Ecto neural progenitor cell (in vitro differentiated cells): ENCODE results near the gene FNDC1.

Source experiments
- DNase-seq: peaks from one replicate; pipeline ENCODE4 v3.0.0-alpha.2; 2018; ENCODE audit warnings: low spot score

Gene FNDC1

DNA sequence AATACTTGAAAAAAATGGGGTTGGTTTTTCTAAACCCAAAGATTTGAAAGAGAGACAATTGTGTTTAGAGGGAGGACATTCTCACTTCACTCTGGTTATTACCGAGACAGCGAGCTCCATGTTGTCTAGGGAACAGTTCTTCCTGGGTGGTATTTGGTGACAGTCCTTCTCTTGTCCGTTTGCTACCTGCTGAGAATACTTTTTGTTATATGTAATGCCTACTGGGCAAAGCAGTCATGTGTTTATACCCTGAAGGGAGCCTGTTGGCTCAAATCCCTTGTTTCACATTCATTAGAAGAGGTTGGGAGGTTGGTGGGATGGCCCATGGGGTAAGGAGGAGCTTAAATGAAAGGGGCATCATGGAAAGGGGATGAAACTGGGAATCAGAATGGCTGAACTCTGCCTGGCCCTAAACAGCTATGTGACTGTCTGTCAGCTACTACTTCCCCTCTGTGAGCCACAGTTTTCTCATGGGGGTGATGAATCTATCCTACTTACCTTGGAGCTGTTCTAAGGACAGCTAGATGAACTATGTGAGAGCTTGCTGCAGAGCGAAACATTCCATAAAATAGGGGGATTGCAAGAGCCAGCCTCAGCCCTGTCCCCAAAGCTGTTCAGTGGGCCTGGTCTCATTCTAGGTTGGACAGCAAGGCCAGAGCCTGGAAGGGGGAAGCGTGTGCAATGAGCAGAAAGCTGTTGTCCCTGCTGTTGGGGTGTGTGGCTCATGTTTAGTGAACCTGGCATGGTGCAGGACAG is 43.5 kb downstream of the FNDC1 start:
- DNase-seq = no peak

GRCh38 chr6:159213405-159213804 is 44.2 kb downstream of the FNDC1 start:
- DNase-seq = no peak

DNA sequence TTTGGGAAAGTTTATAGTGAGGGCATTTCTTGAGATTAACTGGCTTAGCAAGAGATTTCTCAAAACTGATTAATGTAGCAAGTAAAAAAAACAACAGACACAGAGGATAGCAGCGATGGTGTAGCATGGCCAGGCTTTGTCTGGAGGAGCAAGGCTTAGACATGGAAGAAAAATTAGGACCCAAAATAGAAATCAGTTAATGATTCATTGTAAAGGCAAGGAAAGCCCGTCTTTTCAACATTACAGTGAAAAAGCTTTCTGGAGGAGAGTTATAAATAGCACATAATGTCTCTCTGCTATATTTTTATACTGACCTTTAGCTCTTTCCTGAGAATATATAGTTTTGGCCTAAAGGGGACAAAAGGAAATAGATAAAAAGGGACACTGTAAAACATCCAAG is 45.1 kb downstream of the FNDC1 start:
- DNase-seq = no peak

- DNase-seq = peak; percentile 78
Measured at GRCh38 chr6:159217595-159218275, 48.5 kb downstream of the FNDC1 start.

DNA sequence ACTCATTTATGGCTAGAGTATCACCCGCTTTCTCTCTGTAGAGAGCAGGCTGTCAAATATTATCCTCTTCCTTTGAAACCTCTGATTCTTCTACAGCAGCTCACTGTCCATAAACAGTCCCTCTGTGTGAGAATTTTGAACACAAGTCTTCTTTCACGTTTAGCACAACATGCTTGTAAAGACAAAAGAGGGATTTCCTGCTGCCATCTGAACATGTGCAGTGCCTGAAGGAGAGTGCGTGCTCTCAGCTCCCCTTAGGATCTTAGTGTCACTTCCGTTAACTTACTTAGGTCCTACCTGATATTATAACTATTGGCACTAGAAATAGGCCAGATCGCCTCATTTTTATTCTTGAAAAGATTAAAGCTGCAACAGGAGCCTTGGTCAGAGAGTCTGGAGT is 50.9 kb downstream of the FNDC1 start:
- DNase-seq = no peak

- no peak for DNase-seq
Measured at GRCh38 chr6:159221486-159222170, 52.4 kb downstream of the FNDC1 start.

DNA sequence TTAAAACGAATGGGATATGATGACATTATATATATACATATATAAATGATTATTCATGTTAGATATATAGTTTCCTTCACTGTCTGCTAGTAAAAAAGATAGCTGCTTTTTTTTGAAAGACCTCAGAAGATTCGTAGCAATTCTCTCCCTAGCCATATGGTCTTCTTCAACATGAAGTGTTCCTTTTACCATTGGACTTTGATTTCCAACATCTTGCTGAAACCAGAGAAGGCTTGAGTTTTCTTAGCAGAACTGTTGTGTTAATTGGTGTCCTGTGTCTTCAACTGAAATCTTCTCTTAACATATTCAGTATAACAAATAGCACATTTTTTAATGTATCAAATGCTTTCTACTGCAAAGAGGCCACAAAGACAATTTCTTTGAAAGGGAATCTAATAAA is 55.3 kb downstream of the FNDC1 start:
- no peak for DNase-seq

DNA sequence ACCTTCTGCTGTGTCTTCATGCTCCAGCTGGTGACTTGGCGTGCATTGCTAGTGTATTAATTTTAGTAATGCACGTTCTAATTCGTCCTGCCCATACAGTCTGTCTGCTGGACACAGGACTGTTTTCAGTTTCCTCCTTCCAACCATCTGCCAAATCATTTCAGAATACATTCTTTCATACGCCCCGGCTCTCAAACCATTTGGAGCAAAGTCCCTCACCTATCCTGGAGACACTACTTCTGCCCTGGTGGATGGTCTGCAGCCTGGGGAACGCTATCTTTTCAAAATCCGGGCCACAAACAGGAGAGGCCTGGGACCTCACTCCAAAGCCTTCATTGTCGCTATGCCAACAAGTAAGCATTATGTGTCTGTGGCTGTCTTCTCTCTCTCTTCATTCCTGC is 60.5 kb downstream of the FNDC1 start:
- DNase-seq = no peak

- no peak for DNase-seq
Measured at GRCh38 chr6:159232106-159232645, 63.0 kb downstream of the FNDC1 start.

DNA sequence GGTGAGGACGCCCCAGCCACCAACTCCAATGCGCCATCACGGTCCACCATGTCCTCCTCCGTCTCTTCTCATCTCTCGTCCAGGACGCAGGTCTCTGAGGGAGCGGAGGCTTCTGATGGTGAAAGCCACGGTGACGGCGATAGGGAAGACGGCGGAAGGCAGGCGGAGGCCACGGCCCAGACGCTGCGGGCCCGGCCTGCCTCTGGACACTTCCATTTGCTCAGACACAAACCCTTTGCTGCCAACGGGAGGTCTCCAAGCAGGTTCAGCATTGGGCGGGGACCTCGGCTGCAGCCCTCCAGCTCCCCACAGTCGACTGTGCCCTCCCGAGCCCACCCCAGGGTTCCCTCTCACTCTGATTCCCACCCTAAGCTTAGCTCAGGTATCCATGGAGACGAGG is 63.6 kb downstream of the FNDC1 start:
- DNase-seq = no peak

DNA sequence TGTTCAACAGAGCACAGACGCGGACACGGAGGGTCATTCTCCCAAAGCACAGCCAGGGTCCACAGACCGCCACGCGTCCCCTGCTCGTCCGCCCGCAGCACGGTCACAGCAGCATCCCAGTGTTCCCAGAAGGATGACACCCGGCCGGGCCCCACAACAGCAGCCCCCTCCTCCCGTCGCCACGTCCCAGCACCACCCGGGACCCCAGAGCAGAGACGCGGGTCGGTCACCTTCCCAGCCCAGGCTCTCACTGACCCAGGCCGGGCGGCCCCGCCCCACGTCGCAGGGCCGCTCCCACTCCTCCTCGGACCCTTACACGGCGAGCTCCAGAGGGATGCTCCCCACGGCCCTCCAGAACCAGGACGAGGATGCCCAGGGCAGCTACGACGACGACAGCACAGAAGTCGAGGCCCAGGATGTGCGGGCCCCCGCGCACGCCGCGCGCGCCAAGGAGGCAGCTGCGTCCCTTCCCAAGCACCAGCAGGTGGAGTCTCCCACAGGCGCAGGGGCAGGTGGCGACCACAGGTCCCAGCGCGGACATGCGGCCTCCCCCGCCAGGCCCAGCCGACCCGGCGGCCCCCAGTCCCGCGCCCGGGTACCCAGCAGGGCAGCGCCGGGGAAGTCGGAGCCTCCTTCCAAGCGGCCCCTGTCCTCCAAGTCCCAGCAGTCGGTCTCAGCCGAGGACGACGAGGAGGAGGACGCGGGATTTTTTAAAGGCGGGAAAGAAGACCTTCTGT is 64.3 kb downstream of the FNDC1 start:
- DNase-seq = peak; percentile 69

- no peak for DNase-seq
Measured at GRCh38 chr6:159234102-159234553, 64.9 kb downstream of the FNDC1 start.

DNA sequence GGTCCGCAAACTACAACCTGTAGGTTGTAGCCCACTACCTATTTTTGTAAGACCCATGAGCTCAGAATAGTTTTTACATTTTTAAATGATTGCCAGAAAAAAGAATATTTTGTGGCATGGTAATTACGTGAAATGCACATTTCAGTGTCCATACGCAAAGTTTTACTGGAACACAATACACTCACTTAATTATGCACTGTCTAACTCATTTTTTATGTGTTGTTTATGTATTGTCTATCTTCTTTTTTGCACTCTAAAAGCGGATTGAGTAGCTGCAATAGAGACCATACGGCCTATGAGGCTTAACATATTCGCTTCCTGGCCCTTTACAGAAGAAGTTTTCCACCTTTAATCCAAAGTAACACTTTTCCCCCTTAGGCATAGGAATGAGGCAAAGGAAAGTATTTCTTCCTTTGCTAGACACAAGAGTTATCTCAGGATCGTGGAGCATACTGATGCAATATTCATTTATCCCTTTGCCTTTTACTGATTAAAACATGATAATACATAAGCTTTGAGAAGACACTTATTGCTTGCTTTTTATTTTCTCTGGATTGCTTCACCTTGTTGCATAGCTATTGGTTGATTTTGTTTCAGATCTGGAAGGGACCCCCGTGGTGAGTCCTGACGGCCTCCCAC is 69.8 kb downstream of the FNDC1 start:
- DNase-seq = no peak

- DNase-seq = no peak
Measured at GRCh38 chr6:159249128-159249527, 79.9 kb downstream of the FNDC1 start.

DNA sequence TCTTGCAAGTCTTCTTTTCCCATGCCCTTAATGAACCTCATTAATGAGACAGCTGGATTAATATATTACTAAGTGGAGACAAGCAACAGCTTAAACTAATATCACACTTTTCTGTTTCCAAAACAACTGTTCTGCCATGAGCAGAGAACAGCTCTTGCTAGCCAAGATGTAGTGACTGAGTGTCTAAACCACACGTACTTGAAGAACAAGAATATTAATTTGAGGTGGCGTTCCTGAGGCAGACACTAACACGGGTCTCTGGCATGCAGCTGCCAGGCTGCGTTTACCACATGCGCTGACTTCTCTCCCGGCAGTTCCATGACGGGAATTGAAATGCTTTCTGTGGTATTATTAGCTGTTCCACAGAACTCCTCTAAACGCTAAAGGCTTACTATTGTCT is 80.6 kb downstream of the FNDC1 start:
- DNase-seq = no peak

DNA sequence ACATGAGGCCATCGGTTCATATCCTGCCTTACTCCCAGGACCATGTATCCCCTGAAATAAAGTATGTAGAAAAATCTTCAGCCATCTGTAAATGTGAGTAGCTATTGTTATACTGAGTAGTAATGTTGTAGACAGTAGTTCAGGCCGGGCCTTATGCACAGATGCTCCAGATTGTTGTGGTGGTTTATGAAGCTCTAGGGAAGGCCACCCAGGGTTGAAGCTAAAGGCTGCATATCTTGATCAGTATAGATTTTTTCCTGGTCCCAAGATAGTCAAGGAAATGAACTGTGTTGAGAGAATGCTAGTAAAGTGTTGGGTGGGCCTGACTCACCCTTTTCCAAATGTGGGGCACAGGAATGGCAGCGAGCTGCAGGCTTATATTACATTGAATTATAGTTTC is 81.4 kb downstream of the FNDC1 start:
- DNase-seq = no peak

GRCh38 chr6:159252955-159253508 is 83.8 kb downstream of the FNDC1 start:
- DNase-seq = peak; percentile 51

DNA sequence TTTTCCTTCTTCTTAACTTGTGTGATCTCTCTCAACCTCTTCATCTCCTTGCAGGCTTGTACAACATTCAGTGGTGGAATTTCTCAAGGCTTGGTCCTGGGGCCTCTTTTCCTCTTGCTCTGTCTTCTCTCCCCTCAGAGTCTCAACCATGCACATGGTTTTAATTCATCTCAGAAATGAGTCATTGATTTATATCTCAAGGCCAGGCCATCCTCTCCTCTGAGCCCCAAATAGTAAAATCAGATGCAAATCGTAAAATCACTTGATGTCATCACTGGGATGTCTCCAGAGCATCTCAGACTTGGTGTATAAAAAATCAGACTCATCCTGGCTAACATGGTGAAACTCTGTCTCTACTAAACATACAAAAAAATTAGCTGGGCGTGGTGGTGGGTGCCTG is 85.0 kb downstream of the FNDC1 start:
- no peak for DNase-seq

DNA sequence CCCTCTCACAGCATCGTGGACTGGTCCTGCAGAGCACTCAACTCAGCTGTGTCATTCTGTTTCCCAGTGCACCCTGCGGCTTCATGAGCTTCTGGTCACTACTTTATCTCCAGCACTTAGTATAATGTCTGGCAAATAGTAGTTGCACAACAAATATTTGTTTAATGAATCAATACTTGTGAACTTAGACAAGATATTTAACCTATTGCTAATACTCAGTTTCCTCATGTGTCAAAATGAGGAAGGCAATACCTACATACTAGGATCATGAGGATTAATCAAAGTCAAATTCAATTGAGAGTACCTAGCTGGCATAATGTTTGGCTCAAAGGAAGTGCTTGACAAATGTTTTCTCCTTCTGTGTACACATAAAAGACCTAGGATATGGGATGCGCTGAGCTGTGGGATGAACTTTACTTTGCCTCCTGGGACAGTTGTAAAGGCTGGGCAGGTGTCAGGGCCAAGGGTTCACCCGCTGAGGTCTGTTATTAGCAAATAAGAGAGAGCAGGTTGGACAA is 86.3 kb downstream of the FNDC1 start:
- no peak for DNase-seq

DNA sequence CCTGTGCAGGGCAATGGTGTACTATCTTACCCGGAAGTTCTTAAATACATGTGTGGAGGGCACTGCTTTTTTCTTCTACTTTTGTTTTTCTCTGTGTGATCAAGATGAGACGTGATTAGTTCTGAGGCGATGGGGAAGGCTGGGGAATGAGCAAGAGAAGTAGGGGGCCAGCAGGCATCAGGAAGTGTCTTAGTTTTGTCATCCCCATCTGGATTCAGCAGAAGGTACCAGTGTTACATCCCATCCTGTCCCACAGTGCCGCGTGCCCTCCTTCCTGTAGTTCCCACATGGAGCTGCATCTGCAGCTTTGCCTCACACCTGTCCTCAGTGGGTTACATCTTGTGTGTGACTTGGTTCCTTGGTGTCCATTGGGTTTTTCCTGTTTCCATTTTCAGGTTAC is 86.9 kb downstream of the FNDC1 start:
- DNase-seq = no peak

DNA sequence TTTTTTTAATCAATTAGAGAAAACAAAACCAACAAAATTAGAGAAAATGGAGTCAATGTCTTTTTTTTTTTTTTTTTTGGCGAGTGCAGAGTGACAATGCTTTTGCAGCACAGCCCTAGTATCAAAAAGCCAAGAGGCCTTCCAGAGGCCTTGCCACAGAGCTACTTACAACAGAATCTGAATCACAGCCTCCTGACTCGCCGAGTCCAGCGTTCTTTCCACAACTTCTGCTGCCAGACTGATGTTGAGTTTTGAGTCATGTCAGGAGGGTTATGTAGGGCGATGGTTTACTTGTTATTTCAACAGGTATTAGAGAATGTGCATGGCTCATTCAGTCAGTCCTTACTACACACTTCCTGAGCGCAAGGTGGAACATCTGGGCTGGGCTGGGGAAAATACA is 88.6 kb downstream of the FNDC1 start:
- no peak for DNase-seq
